Measurements from ENCODE around the gene CFAP299.
"Not testable (repeated sequence)": the region's sequence is repeated elsewhere in the genome, so short reads cannot be mapped to it uniquely, and the experiment has no call there.

CFAP299 gene

GRCh38 chr4:80438016-80438415 lies 102.5 kb downstream of the CFAP299 start:
- Histone ChIP-seq H3K9ac (ENCODE audit: low read length) (no peak overlapping the region), H3K36me3 (ENCODE audit: control insufficient read depth, insufficient read depth, low read length) (no peaks in the 10 kb centered on the region), H3K27me3 (ENCODE audit: control insufficient read depth, insufficient read depth, low read length) (no peaks in the 10 kb centered on the region), H3K9me3 (ENCODE audit: control insufficient read depth, low read length) (no peaks in the 10 kb centered on the region), H3K4me3 (ENCODE audit: low read length) (no peak overlapping the region), H3K4me1 (ENCODE audit: control insufficient read depth, insufficient read depth, low read length) (no peaks in the 10 kb centered on the region)

DNA sequence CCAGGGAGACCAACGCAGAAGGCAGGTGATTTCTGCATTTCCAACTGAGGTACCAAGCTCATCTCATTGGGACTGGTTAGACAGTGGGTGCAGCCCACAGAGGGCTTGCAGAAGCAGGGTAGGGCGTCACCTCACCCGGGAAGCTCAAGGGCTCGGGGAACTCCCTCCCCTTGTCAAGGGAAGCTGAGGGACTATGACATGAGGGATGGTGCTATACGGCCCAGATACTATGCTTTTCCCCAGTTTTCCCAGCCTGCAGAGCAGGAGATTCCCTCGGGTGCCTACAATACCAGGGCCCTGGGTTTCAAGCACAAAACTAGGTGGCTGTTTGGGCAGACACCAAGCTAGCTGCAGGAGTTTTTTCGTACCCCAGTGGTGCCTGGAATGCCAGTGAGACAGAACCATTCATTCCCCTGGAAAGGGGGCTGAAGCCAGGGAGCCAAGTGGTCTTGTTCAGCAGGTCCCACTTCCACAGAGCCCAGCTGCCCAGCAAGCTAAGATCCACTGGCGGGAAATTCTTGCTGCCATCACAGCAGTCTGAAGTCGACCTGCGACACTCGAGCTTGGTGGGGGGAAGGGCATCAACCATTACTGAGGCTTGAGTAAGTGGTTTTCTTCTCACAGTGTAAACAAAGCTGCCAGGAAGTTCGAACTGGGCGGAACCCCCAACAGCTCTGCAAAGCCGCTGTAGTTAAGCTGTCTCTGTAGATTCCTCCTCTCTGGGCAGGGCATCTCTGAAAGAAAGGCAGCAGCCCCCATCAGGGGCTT lies 103.9 kb downstream of the CFAP299 start:
- H3K9ac ChIP-seq (ENCODE audit: low read length); H3K4me1 ChIP-seq (ENCODE audit: control insufficient read depth, insufficient read depth, low read length); H3K4me3 ChIP-seq (ENCODE audit: low read length); H3K36me3 ChIP-seq (ENCODE audit: control insufficient read depth, insufficient read depth, low read length); H3K27me3 ChIP-seq (ENCODE audit: control insufficient read depth, insufficient read depth, low read length); H3K9me3 ChIP-seq (ENCODE audit: control insufficient read depth, low read length): not testable (repeated sequence)

DNA sequence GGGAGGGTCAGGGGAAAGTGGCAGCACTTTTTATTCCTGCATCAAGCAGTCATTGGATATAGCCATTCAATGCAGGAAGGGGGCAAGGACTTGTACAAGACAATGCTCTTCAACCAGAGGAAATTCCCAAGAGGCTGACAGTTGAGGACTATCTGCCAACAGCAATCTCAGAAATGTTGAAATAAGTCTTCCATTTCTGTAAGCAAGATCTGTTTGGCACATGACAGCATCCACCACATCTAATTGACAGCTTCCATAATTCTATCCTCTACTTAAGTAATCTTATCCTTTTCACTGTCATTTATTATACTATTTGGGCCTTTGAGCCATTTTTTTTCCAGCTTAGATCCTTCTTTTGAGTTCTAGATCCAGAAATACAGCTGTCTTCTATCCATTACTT lies 110.7 kb downstream of the CFAP299 start:
- Histone ChIP-seq H3K4me1 (ENCODE audit: control insufficient read depth, insufficient read depth, low read length) (no peaks in the 10 kb centered on the region), H3K9me3 (ENCODE audit: control insufficient read depth, low read length) (no peaks in the 10 kb centered on the region), H3K4me3 (ENCODE audit: low read length) (no peak overlapping the region), H3K27me3 (ENCODE audit: control insufficient read depth, insufficient read depth, low read length) (no peaks in the 10 kb centered on the region), H3K9ac (ENCODE audit: low read length) (no peak overlapping the region), H3K36me3 (ENCODE audit: control insufficient read depth, insufficient read depth, low read length) (no peaks in the 10 kb centered on the region)

GRCh38 chr4:80446664-80447063 lies 111.1 kb downstream of the CFAP299 start:
- Histone ChIP-seq H3K9ac (ENCODE audit: low read length) (no peak overlapping the region), H3K4me3 (ENCODE audit: low read length) (no peak overlapping the region), H3K9me3 (ENCODE audit: control insufficient read depth, low read length) (no peaks in the 10 kb centered on the region), H3K4me1 (ENCODE audit: control insufficient read depth, insufficient read depth, low read length) (no peaks in the 10 kb centered on the region), H3K36me3 (ENCODE audit: control insufficient read depth, insufficient read depth, low read length) (no peaks in the 10 kb centered on the region), H3K27me3 (ENCODE audit: control insufficient read depth, insufficient read depth, low read length) (no peaks in the 10 kb centered on the region)

DNA sequence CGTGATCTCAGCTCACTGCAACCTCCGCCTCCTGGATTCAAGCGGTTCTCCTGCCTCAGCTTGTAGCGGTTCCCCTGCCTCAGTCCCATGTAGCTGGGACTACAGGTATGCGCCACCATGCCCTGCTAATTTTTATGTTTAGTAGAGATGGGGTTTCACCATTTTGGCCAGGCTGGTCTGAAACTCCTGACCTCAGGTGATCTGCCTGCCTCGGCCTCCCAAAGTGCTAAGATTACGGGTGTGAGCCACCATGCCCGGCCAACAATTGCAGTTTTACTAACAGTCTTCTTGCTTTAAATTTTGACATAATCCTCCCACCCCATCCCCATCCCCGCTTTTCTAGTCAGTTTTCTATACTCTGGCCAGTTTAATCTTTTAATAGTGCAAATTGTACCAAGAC lies 112.0 kb downstream of the CFAP299 start:
- H3K9me3 ChIP-seq (ENCODE audit: control insufficient read depth, low read length) = no peaks in the 10 kb centered on the region
- H3K4me3 ChIP-seq (ENCODE audit: low read length) = no peak overlapping the region
- H3K27me3 ChIP-seq (ENCODE audit: control insufficient read depth, insufficient read depth, low read length) = no peaks in the 10 kb centered on the region
- no peaks in the 10 kb centered on the region for H3K36me3 ChIP-seq (ENCODE audit: control insufficient read depth, insufficient read depth, low read length)
- no peak overlapping the region for H3K9ac ChIP-seq (ENCODE audit: low read length)
- no peaks in the 10 kb centered on the region for H3K4me1 ChIP-seq (ENCODE audit: control insufficient read depth, insufficient read depth, low read length)

DNA sequence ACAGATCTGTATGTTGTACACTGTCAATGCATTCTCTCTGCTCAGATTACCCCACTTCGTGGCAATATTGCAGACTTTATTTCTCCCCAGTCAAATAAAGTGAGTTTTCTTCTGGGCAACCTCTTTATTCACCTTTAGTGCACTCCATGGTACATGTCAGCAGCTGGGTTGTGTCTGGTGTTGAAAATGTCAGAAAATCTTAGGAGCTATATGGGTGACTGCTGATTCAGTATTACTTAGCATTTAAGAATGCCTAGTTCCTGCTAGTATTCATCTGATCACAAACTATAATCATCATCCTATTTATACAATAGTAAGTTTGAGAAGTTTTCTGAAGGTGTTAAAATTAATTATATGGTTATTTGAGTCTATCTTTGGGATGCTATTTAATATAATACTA lies 112.5 kb downstream of the CFAP299 start:
- no peak overlapping the region for H3K4me3 ChIP-seq (ENCODE audit: low read length)
- no peaks in the 10 kb centered on the region for H3K36me3 ChIP-seq (ENCODE audit: control insufficient read depth, insufficient read depth, low read length)
- H3K9me3 ChIP-seq (ENCODE audit: control insufficient read depth, low read length) = no peaks in the 10 kb centered on the region
- no peaks in the 10 kb centered on the region for H3K27me3 ChIP-seq (ENCODE audit: control insufficient read depth, insufficient read depth, low read length)
- no peak overlapping the region for H3K9ac ChIP-seq (ENCODE audit: low read length)
- no peaks in the 10 kb centered on the region for H3K4me1 ChIP-seq (ENCODE audit: control insufficient read depth, insufficient read depth, low read length)

DNA sequence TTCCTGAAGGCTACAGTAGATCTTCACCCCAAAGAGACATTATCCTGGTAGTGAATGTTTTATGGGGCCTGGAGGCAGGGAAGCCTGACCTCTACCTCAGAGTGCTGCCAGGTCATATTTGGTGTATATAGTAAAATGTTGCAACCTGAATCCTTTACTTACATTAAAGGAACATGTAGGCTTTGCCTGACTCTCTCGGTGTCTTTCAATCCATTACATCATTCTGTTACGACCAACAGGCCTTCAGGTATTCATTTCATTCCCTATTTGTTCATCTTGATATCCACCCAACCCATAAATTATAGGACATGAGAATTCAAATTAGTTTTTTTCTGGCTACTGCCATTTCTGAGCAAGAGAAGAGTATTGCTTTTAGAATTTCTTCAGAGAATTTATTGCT lies 116.5 kb downstream of the CFAP299 start:
- no peaks in the 10 kb centered on the region for H3K36me3 ChIP-seq (ENCODE audit: control insufficient read depth, insufficient read depth, low read length)
- no peak overlapping the region for H3K9ac ChIP-seq (ENCODE audit: low read length)
- no peaks in the 10 kb centered on the region for H3K27me3 ChIP-seq (ENCODE audit: control insufficient read depth, insufficient read depth, low read length)
- no peaks in the 10 kb centered on the region for H3K9me3 ChIP-seq (ENCODE audit: control insufficient read depth, low read length)
- no peaks in the 10 kb centered on the region for H3K4me1 ChIP-seq (ENCODE audit: control insufficient read depth, insufficient read depth, low read length)
- H3K4me3 ChIP-seq (ENCODE audit: low read length) = no peak overlapping the region

DNA sequence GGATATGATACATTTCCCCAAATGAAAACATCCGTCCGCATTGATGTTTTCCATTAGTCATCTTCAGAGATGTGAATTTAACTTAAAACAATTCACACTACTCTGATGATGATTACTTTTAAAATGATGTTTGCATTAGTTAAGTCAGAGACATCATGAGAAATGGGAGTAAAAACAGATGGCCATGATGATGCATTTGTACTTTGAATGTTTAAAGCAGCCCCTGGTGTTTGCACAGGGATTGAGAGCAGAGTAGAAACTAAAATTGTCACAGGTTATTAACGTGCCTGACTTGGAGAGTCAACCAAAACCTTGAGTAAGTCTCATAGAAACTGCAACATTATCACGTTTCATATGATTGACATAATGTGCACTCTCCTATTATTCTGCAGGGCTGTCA lies 117.2 kb downstream of the CFAP299 start:
- Histone ChIP-seq H3K9ac (ENCODE audit: low read length) (no peak overlapping the region), H3K4me1 (ENCODE audit: control insufficient read depth, insufficient read depth, low read length) (no peaks in the 10 kb centered on the region), H3K27me3 (ENCODE audit: control insufficient read depth, insufficient read depth, low read length) (no peaks in the 10 kb centered on the region), H3K9me3 (ENCODE audit: control insufficient read depth, low read length) (no peaks in the 10 kb centered on the region), H3K36me3 (ENCODE audit: control insufficient read depth, insufficient read depth, low read length) (no peaks in the 10 kb centered on the region), H3K4me3 (ENCODE audit: low read length) (no peak overlapping the region)

DNA sequence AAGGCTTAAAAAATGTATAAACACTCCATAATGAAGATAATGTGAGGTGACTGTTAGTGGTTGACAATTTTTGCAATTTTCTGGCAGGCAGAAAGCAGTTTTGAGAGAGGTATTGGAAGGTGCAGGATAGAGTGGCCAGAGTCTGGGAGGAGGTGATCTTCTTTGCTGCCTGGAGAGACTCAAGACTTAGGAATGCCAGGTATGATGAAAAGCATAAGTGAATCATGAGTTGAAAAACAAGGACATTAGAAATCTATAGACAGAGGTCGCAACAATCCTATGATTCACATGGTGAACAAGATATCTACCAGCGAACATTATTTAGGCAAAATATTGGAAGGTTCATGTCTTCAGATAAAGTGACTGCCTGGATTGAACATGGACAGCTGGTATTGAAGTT lies 118.5 kb downstream of the CFAP299 start:
- Histone ChIP-seq H3K9me3 (ENCODE audit: control insufficient read depth, low read length) (no peaks in the 10 kb centered on the region), H3K27me3 (ENCODE audit: control insufficient read depth, insufficient read depth, low read length) (no peaks in the 10 kb centered on the region), H3K4me1 (ENCODE audit: control insufficient read depth, insufficient read depth, low read length) (no peaks in the 10 kb centered on the region), H3K36me3 (ENCODE audit: control insufficient read depth, insufficient read depth, low read length) (no peaks in the 10 kb centered on the region), H3K9ac (ENCODE audit: low read length) (no peak overlapping the region), H3K4me3 (ENCODE audit: low read length) (no peak overlapping the region)

GRCh38 chr4:80454556-80454955 lies 119.0 kb downstream of the CFAP299 start:
- Histone ChIP-seq H3K9ac (ENCODE audit: low read length) (no peak overlapping the region), H3K36me3 (ENCODE audit: control insufficient read depth, insufficient read depth, low read length) (no peaks in the 10 kb centered on the region), H3K4me1 (ENCODE audit: control insufficient read depth, insufficient read depth, low read length) (no peaks in the 10 kb centered on the region), H3K27me3 (ENCODE audit: control insufficient read depth, insufficient read depth, low read length) (no peaks in the 10 kb centered on the region), H3K4me3 (ENCODE audit: low read length) (no peak overlapping the region), H3K9me3 (ENCODE audit: control insufficient read depth, low read length) (no peaks in the 10 kb centered on the region)

DNA sequence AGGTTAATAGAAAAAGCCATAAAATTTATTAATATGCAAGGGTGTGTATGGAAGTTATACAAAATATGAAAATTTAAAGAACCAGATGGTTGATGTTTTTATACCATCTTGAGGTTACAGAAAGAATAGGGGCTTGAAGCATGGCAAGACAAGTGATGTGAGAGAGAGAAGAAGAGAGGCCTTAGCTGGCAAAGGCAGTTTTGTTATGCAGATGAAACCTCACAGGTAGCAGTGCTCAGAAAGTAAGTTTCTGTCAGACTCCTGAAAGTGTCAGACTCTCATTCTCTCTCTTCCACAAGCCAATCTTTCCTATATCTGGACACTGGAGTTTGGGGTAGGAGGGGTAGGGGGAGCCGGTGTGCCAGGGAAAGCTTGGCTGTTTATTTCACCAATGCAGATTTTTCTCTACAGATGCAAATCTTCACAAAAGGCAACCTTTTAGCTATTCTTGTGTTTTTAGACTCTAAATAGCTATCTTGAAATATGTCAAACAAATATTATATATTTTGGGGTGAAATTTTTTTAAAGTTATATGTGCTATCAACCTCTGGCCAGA lies 124.5 kb downstream of the CFAP299 start:
- H3K9ac ChIP-seq (ENCODE audit: low read length) = no peak overlapping the region

GRCh38 chr4:80461412-80461811 lies 125.9 kb downstream of the CFAP299 start:
- no peaks in the 10 kb centered on the region for H3K9me3 ChIP-seq (ENCODE audit: control insufficient read depth, low read length)
- H3K9ac ChIP-seq (ENCODE audit: low read length) = no peak overlapping the region
- H3K36me3 ChIP-seq (ENCODE audit: control insufficient read depth, insufficient read depth, low read length) = no peaks in the 10 kb centered on the region
- H3K4me3 ChIP-seq (ENCODE audit: low read length) = no peak overlapping the region
- no peaks in the 10 kb centered on the region for H3K4me1 ChIP-seq (ENCODE audit: control insufficient read depth, insufficient read depth, low read length)
- H3K27me3 ChIP-seq (ENCODE audit: control insufficient read depth, insufficient read depth, low read length) = no peaks in the 10 kb centered on the region

More for the DNA sequence above, 124.5 kb downstream of the CFAP299 start:
- Histone ChIP-seq H3K9me3 (ENCODE audit: control insufficient read depth, low read length) (no peaks in the 10 kb centered on the region), H3K36me3 (ENCODE audit: control insufficient read depth, insufficient read depth, low read length) (no peaks in the 10 kb centered on the region), H3K4me1 (ENCODE audit: control insufficient read depth, insufficient read depth, low read length) (no peaks in the 10 kb centered on the region), H3K27me3 (ENCODE audit: control insufficient read depth, insufficient read depth, low read length) (no peaks in the 10 kb centered on the region), H3K4me3 (ENCODE audit: low read length) (no peak overlapping the region)
